Upper lobe of left lung (tissue), 6 donors: ENCODE results near the gene SLC25A44. TPM values are rescaled to one million over a fixed set of nuclear protein-coding genes. Genes with fewer than 3 reads are reported as not detected.

Experiments
- ATAC-seq, 2 donors: fragments of 200-7000 bp; cut with Tn5 transposase; one replicate each; pipeline ENCODE4 v1.9.1; 2022; ENCODE audit warnings: mild to moderate bottlenecking in 2 of 2, moderate library complexity in 2 of 2; ENCODE audit not compliant: low FRiP score in 2 of 2
- DNase-seq, 2 donors: peaks; one replicate each; pipeline ENCODE4 v3.0.0-alpha.2; 2019 to 2020
- H3K27ac ChIP-seq, 4 donors: fragments of 200-600 bp; sonication (generic); one replicate each; pipeline ENCODE4 v1.5.1; 2016 to 2019
- H3K27me3 ChIP-seq, 4 donors: fragments of 200-600 bp; sonication (generic); one replicate each; pipeline ENCODE4 v1.5.1; 2017 to 2019
- H3K36me3 ChIP-seq, 4 donors: fragments of 200-600 bp; sonication (generic); one replicate each; pipeline ENCODE4 v1.5.1; 2016 to 2019
- H3K4me1 ChIP-seq, 4 donors: fragments of 200-600 bp; sonication (generic); one replicate each; pipeline ENCODE4 v1.5.1; 2018 to 2019
- H3K4me3 ChIP-seq, 4 donors: fragments of 200-600 bp; sonication (generic); one replicate each; pipeline ENCODE4 v1.5.1; 2017 to 2019; ENCODE audit warnings: mild to moderate bottlenecking in 2 of 4, moderate library complexity in 1 of 4
- H3K9me3 ChIP-seq, 4 donors: fragments of 200-600 bp; sonication (generic); one replicate each; pipeline ENCODE4 v1.5.1; 2018 to 2019
- CTCF ChIP-seq, 6 experiments: fragments of 450-650 bp in 4 of 6; fragments of 200-600 bp in 2 of 6; sonication (generic) in 2 of 6; IDR thresholded peaks; one replicate each; pipeline ENCODE4 v1.5.1; 2016 to 2019; ENCODE audit warnings: antibody characterized with exemption in 6 of 6
- EP300 ChIP-seq, 4 donors: sonication (generic); formaldehyde crosslinking; IDR thresholded peaks; one replicate each; pipeline ENCODE4 v1.5.1; 2017; ENCODE audit warnings: antibody characterized with exemption in 4 of 4, control low read depth in 2 of 4
- POLR2A ChIP-seq, 4 donors: fragments of 450-650 bp; IDR thresholded peaks; one replicate each; pipeline ENCODE4 v1.5.1; 2016 to 2017; ENCODE audit warnings: antibody characterized with exemption in 4 of 4, mild to moderate bottlenecking in 2 of 4
- POLR2AphosphoS5 ChIP-seq, 2 donors: sonication (generic); formaldehyde crosslinking; IDR thresholded peaks; one replicate each; pipeline ENCODE4 v1.5.1; 2017; ENCODE audit warnings: antibody characterized with exemption in 2 of 2
- WGBS, 2 donors: methylation state at CpG; one replicate each; pipeline ENCODE4 v1.1.5; 2017 to 2018; 5-methylcytosine and 5-hydroxymethylcytosine counted together
- total RNA-seq, 6 donors: library from RNA; depleted of rRNA in 4 of 6; stranded (reverse); fragments of >200 nt in 4 of 6; gene quantifications; one replicate each; pipeline versions ENCODE4 v1.1.0 to v1.2.1, GENCODE V29; 2016 to 2021
- donor health status: DM: no; HTN: no; CAD: no; lungs with moderate emphysema.
- donor health status: DM: no; HTN: yes; CAD: no; lungs with severe emphysema.

The SLC25A44 gene
- total RNA-seq: 10 to 100 TPM; 11.0 to 27.4 (median 21.1) TPM

- H3K36me3 ChIP-seq: peaks cover 0 to 12% (median 6%) of the 10 kb centered on the region in 4 donors
- H3K4me3 ChIP-seq: peak within 1 kb of the TSS; percentile 76 to 91 (median 84)
- H3K4me1 ChIP-seq: peaks cover 16 to 47% (median 18%) of the 10 kb centered on the region in 4 donors
- H3K9me3 ChIP-seq: no peaks in the 10 kb centered on the region
- DNase-seq: peak; percentile 81 to 95
- TF ChIP-seq POLR2AphosphoS5 (IDR thresholded peaks at IDR 0.05) (peak; percentile 85 to 92), POLR2A (IDR thresholded peaks at IDR 0.05) (peak in 3 of 4 donors; percentile 52 to 80 (median 59)), CTCF (IDR thresholded peaks at IDR 0.05) (peak in 5 of 6 experiments; percentile 42 to 74 (median 67)), EP300 (IDR thresholded peaks at IDR 0.05) (peak in 1 of 4 donors; percentile 71)
- H3K27ac ChIP-seq: peak within 1 kb of the TSS; percentile 78 to 91 (median 87)
- no peaks in the 10 kb centered on the region for H3K27me3 ChIP-seq
- peak; percentile 99 for ATAC-seq
- WGBS, 2 donors: 3 to 8% methylated on average over 33 to 59 of the region's 59 CpGs
These were observed at the start of gene SLC25A44 for GRCh38 chr1:156193488-156194299. SLC25A44 (plus strand) TSS chr1:156194104; CDS start chr1:156199848, 5,744 bp downstream.

- TF ChIP-seq CTCF (IDR thresholded peaks at IDR 0.05): no peak
- no peak for TF ChIP-seq POLR2AphosphoS5 (IDR thresholded peaks at IDR 0.05)
- no peak for TF ChIP-seq EP300 (IDR thresholded peaks at IDR 0.05)
- no peak for TF ChIP-seq POLR2A (IDR thresholded peaks at IDR 0.05)
- Histone ChIP-seq H3K9me3 (no peaks in the 10 kb centered on the region), H3K4me1 (peaks cover 13 to 26% (median 19%) of the 10 kb centered on the region in 4 donors), H3K27me3 (no peaks in the 10 kb centered on the region), H3K36me3 (peaks cover 0 to 10% (median 8%) of the 10 kb centered on the region in 4 donors), H3K27ac (no peak overlapping the region), H3K4me3 (no peak overlapping the region)
- ATAC-seq: no peak
- DNase-seq: no peak
- WGBS, 2 donors: 68 to 80% methylated on average over 5 of the region's 5 CpGs
These were observed 49.2 kb upstream of the SLC25A44 start for GRCh38 chr1:156144742-156145141.

- ATAC-seq (no peak), DNase-seq (no peak)
- peaks cover 13 to 30% (median 19%) of the 10 kb centered on the region in 4 donors for H3K4me1 ChIP-seq
- H3K27ac ChIP-seq: no peak overlapping the region
- H3K36me3 ChIP-seq: peaks cover 0 to 1% (median under 1%) of the 10 kb centered on the region in 4 donors
- H3K27me3 ChIP-seq: no peaks in the 10 kb centered on the region
- no peak for TF ChIP-seq CTCF (IDR thresholded peaks at IDR 0.05)
- TF ChIP-seq EP300 (IDR thresholded peaks at IDR 0.05): no peak
- no peak for TF ChIP-seq POLR2A (IDR thresholded peaks at IDR 0.05)
- no peak for TF ChIP-seq POLR2AphosphoS5 (IDR thresholded peaks at IDR 0.05)
- H3K9me3 ChIP-seq: no peaks in the 10 kb centered on the region
- 71 to 75% methylated on average over 2 of the region's 2 CpGs for WGBS, 2 donors
- no peak overlapping the region for H3K4me3 ChIP-seq
These were observed 48.3 kb upstream of the SLC25A44 start for GRCh38 chr1:156145650-156146019.

GRCh38 chr1:156146020-156146768, 47.7 kb upstream of the SLC25A44 start:
- Histone ChIP-seq H3K36me3 (no peaks in the 10 kb centered on the region), H3K27me3 (no peaks in the 10 kb centered on the region), H3K4me1 (peaks cover 13 to 36% (median 20%) of the 10 kb centered on the region in 4 donors), H3K4me3 (peak overlapping the region in 1 of 4 donors; percentile 15), H3K27ac (peak overlapping the region in 3 of 4 donors; percentile 18 to 73 (median 72)), H3K9me3 (no peaks in the 10 kb centered on the region)
- DNase-seq (peak; percentile 77 to 89), ATAC-seq (peak; percentile 9 to 77)
- WGBS, 2 donors: 19 to 21% methylated on average over 9 to 12 of the region's 13 CpGs
- no peak for TF ChIP-seq EP300 (IDR thresholded peaks at IDR 0.05)
- TF ChIP-seq CTCF (IDR thresholded peaks at IDR 0.05): peak; percentile 44 to 88 (median 78)
